ENCODE data around the gene ERC1.

The ERC1 gene

GRCh38 chr12:1504895-1505311 is 513.9 kb downstream of the ERC1 start:
- Histone ChIP-seq H3K9me3 (ENCODE audit: control insufficient read depth, insufficient read depth, low read depth, low read length) (no peaks in the 10 kb centered on the region), H3K4me1 (ENCODE audit: control insufficient read depth, insufficient read depth, low read length) (no peaks in the 10 kb centered on the region), H3K27ac (ENCODE audit: extremely low read depth, low read depth, low read length) (no peak overlapping the region), H3K4me3 (ENCODE audit: low read depth, low read length) (no peak overlapping the region), H3K36me3 (ENCODE audit: control insufficient read depth in 2 of 2, insufficient read depth in 1 of 2, low read length in 2 of 2) (no peaks in the 10 kb centered on the region)
- CTCF ChIA-PET: interaction anchor here (1.2 to 1.4 kb wide), 2 partner anchors 10 to 12 kb away, joined by 3 read pairs; no protein-coding TSS in a partner anchor
- TF ChIP-seq ZFP69B (tag by site-specific recombination; IDR thresholded peaks at IDR 0.05) (no peak), ZNF26 (tag by site-specific recombination; IDR thresholded peaks at IDR 0.05) (no peak), ZNF146 (tag by site-specific recombination; IDR thresholded peaks at IDR 0.05) (no peak), ZBTB17 (tag by site-specific recombination; IDR thresholded peaks at IDR 0.05) (no peak), ZNF626 (tag by site-specific recombination; IDR thresholded peaks at IDR 0.05) (no peak), ZNF23 (tag by site-specific recombination; IDR thresholded peaks at IDR 0.05; ENCODE audit: borderline replicate concordance) (no peak), BCL11A (tag by site-specific recombination; IDR thresholded peaks at IDR 0.05; ENCODE audit: low read depth) (no peak), ZNF768 (tag by site-specific recombination; IDR thresholded peaks at IDR 0.05) (no peak), ZFP37 (tag by site-specific recombination; IDR thresholded peaks at IDR 0.05) (no peak), ZNF544 (tag by site-specific recombination; IDR thresholded peaks at IDR 0.05) (no peak)
- TF ChIP-seq, protein P1, sequence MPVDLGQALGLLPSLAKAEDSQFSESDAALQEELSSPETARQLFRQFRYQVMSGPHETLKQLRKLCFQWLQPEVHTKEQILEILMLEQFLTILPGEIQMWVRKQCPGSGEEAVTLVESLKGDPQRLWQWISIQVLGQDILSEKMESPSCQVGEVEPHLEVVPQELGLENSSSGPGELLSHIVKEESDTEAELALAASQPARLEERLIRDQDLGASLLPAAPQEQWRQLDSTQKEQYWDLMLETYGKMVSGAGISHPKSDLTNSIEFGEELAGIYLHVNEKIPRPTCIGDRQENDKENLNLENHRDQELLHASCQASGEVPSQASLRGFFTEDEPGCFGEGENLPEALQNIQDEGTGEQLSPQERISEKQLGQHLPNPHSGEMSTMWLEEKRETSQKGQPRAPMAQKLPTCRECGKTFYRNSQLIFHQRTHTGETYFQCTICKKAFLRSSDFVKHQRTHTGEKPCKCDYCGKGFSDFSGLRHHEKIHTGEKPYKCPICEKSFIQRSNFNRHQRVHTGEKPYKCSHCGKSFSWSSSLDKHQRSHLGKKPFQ (tag by site-specific recombination; IDR thresholded peaks at IDR 0.05): no peak
- TF ChIP-seq, protein P2, sequence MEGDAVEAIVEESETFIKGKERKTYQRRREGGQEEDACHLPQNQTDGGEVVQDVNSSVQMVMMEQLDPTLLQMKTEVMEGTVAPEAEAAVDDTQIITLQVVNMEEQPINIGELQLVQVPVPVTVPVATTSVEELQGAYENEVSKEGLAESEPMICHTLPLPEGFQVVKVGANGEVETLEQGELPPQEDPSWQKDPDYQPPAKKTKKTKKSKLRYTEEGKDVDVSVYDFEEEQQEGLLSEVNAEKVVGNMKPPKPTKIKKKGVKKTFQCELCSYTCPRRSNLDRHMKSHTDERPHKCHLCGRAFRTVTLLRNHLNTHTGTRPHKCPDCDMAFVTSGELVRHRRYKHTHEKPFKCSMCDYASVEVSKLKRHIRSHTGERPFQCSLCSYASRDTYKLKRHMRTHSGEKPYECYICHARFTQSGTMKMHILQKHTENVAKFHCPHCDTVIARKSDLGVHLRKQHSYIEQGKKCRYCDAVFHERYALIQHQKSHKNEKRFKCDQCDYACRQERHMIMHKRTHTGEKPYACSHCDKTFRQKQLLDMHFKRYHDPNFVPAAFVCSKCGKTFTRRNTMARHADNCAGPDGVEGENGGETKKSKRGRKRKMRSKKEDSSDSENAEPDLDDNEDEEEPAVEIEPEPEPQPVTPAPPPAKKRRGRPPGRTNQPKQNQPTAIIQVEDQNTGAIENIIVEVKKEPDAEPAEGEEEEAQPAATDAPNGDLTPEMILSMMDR (tag by site-specific recombination; IDR thresholded peaks at IDR 0.05): no peak
- POLR2A ChIA-PET: no interaction called here

DNA sequence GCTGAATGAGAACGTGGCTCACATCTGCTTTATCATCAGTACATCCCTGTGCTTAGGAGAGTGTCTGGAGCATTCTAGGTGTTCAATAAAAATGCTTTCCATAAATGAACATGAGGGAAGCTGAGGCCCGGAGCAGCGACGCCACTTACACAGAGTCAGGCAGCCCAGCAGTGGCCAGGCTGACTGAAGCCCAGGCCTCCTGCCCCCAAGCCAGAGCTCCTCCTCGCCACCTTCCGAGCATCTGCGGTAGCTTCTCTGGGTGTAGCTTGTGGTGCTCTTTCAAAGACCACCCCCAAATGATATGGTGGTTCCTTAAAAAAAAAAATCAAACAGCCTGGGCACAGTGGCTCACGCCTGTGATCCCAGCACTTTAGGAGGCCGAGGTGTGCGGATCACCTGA is 514.6 kb downstream of the ERC1 start:
- no peaks in the 10 kb centered on the region for H3K4me1 ChIP-seq (ENCODE audit: control insufficient read depth, insufficient read depth, low read length)
- ChIA-PET CTCF (interaction anchor here (1.2 to 1.4 kb wide), 3 partner anchors 9 to 11 kb away, joined by 3 read pairs; no protein-coding TSS in a partner anchor), POLR2A (no interaction called here)
- H3K9me3 ChIP-seq (ENCODE audit: control insufficient read depth, insufficient read depth, low read depth, low read length): no peaks in the 10 kb centered on the region
- H3K27ac ChIP-seq (ENCODE audit: extremely low read depth, low read depth, low read length): no peak overlapping the region
- H3K36me3 ChIP-seq (ENCODE audit: control insufficient read depth in 2 of 2, insufficient read depth in 1 of 2, low read length in 2 of 2): no peaks in the 10 kb centered on the region
- H3K4me3 ChIP-seq (ENCODE audit: low read depth, low read length): no peak overlapping the region
- TF ChIP-seq, protein P3, sequence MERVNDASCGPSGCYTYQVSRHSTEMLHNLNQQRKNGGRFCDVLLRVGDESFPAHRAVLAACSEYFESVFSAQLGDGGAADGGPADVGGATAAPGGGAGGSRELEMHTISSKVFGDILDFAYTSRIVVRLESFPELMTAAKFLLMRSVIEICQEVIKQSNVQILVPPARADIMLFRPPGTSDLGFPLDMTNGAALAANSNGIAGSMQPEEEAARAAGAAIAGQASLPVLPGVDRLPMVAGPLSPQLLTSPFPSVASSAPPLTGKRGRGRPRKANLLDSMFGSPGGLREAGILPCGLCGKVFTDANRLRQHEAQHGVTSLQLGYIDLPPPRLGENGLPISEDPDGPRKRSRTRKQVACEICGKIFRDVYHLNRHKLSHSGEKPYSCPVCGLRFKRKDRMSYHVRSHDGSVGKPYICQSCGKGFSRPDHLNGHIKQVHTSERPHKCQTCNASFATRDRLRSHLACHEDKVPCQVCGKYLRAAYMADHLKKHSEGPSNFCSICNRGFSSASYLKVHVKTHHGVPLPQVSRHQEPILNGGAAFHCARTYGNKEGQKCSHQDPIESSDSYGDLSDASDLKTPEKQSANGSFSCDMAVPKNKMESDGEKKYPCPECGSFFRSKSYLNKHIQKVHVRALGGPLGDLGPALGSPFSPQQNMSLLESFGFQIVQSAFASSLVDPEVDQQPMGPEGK (tag by site-specific recombination; IDR thresholded peaks at IDR 0.05): no peak
- no peak for TF ChIP-seq ZNF623 (tag by site-specific recombination; IDR thresholded peaks at IDR 0.05)
- no peak for TF ChIP-seq ZNF341 (tag by site-specific recombination; IDR thresholded peaks at IDR 0.05; ENCODE audit: low read depth)
- TF ChIP-seq ZNF555 (tag by site-specific recombination; conservative IDR thresholded peaks at IDR 0.05): no peak
- no peak for TF ChIP-seq KLF17 (tag by site-specific recombination; IDR thresholded peaks at IDR 0.05)
- TF ChIP-seq, protein P4, sequence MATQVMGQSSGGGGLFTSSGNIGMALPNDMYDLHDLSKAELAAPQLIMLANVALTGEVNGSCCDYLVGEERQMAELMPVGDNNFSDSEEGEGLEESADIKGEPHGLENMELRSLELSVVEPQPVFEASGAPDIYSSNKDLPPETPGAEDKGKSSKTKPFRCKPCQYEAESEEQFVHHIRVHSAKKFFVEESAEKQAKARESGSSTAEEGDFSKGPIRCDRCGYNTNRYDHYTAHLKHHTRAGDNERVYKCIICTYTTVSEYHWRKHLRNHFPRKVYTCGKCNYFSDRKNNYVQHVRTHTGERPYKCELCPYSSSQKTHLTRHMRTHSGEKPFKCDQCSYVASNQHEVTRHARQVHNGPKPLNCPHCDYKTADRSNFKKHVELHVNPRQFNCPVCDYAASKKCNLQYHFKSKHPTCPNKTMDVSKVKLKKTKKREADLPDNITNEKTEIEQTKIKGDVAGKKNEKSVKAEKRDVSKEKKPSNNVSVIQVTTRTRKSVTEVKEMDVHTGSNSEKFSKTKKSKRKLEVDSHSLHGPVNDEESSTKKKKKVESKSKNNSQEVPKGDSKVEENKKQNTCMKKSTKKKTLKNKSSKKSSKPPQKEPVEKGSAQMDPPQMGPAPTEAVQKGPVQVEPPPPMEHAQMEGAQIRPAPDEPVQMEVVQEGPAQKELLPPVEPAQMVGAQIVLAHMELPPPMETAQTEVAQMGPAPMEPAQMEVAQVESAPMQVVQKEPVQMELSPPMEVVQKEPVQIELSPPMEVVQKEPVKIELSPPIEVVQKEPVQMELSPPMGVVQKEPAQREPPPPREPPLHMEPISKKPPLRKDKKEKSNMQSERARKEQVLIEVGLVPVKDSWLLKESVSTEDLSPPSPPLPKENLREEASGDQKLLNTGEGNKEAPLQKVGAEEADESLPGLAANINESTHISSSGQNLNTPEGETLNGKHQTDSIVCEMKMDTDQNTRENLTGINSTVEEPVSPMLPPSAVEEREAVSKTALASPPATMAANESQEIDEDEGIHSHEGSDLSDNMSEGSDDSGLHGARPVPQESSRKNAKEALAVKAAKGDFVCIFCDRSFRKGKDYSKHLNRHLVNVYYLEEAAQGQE (tag by site-specific recombination; IDR thresholded peaks at IDR 0.05): no peak
- TF ChIP-seq ZNF155 (tag by site-specific recombination; IDR thresholded peaks at IDR 0.05): no peak
- TF ChIP-seq ZNF660 (tag by site-specific recombination; IDR thresholded peaks at IDR 0.05): no peak
- no peak for TF ChIP-seq SALL2 (tag by site-specific recombination; IDR thresholded peaks at IDR 0.05; ENCODE audit: borderline replicate concordance)
